GM12891 (cell line): ENCODE measurements around the gene LMO1.

Experiments
- DNase-seq: peaks from one replicate; pipeline ENCODE4 v3.0.0; 2011; ENCODE audit warnings: low spot score; ENCODE audit not compliant: insufficient read length
- FAIRE-seq: peaks from 2 replicates; lab custom pipeline; 2011; peaks lifted over from hg19 to GRCh38; lab: Jason Lieb, UNC
- PAX5 ChIP-seq: IDR thresholded peaks from 2 replicates; pipeline ENCODE4 v1.6.1; 2011; ENCODE audit warnings: low read length, moderate library complexity, mild to moderate bottlenecking; ENCODE audit not compliant: insufficient read depth, severe bottlenecking
- POLR2A ChIP-seq: IDR thresholded peaks from 2 replicates; pipeline ENCODE4 v1.6.1; 2011; ENCODE audit warnings: low read depth, low read length, control low read depth
- POLR2AphosphoS5 ChIP-seq: IDR thresholded peaks from 2 replicates; pipeline ENCODE4 v1.6.1; 2011; ENCODE audit warnings: low read depth, low read length, control low read depth
- POU2F2 ChIP-seq: IDR thresholded peaks from 2 replicates; pipeline ENCODE4 v1.6.1; 2011; ENCODE audit warnings: low read depth, mild to moderate bottlenecking, control low read depth, low read length, moderate library complexity
- SPI1 ChIP-seq: IDR thresholded peaks from 2 replicates; pipeline ENCODE4 v1.6.1; 2011; ENCODE audit warnings: low read depth, low read length, control low read depth
- TAF1 ChIP-seq: IDR thresholded peaks from 2 replicates; pipeline ENCODE4 v1.6.1; 2011; ENCODE audit warnings: low read depth, low read length, control low read depth

Gene LMO1

DNA sequence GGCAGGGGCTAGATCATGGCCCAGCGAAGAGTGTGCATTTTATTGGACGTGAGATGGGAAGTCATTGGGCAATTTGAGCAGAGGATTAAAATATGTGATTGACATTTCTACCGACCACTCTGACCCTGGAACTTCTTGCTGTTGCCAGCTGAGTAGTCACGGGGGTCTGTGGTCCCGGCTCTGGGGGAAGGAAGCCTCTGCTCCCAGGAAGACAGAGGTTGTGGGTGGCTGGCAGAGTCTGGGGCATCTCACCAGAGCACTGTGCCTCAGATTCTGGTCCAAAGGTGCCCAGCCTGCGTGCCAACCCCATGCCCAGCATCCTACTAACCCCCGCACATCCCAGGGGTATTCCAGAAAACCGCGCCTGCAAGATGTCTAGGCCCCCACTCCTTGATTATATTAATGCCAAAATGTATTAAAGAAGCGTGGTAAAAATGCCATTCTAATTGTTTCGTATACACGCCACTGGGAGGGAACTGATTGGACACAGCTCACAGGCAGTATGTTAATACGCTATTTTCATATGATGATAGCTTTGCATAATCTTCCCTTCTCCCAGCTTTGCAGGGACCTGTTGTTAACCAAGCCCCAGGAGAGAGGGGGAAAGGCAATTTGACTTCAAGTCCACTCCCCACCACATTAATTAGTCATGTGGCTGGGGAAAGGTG, 25.3 kb upstream of the LMO1 start:
- no peak for TF ChIP-seq POU2F2
- no peak for TF ChIP-seq PAX5
- no peak for TF ChIP-seq SPI1
- TF ChIP-seq POLR2A = no peak
- DNase-seq = no peak
- no peak for FAIRE-seq

DNA sequence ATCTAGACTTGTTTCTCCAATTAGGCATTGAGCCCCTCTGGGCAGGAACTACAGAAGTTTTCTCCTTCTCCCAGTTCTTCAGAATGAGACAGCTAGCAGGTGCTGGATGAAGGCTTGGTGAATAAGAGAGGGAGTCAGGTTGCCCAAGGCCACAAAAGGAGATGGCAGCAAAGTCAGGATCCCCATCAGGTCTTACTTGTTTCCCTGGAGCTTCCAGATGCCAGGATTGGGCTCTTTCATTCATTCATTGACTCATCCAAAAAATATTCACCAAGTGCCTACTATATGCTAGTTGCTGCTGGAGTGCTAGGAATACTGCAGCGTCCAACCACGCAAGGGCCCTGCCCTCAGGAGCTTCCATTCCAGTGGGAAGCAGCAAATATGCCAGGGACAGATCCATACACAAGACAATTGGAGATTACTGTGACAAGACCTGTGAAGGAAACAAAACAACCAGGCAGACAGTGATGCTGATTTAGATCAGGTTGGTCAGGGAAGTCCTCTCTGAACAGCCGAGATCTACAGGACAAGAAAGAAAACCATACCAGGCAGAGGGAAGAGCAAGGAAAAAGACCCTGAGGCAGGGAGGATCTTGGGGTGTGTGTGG, 24.6 kb upstream of the LMO1 start:
- TF ChIP-seq TAF1 (no peak), POLR2AphosphoS5 (no peak), PAX5 (no peak), POLR2A (no peak), SPI1 (no peak), POU2F2 (no peak)
- FAIRE-seq (no peak), DNase-seq (no peak)

DNA sequence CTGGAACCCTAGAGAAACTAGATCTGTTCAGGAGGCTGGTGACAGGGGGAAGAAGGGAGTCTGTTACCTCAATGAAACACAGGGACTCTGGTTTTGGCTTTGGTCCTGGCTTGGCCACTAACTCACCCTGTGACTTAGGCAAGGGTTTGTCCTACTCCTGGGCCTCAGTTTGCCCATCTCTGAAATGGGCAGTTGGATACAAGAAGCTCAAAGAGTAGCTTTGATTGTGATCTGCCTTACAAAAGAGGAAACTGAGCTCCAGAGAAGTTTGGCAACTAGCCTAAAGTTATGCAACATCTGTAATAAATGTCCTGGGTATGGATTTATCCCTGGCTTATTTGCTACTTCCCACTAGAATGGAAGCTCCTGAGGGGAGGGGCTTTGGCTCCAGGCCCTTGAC, 24.0 kb upstream of the LMO1 start:
- FAIRE-seq = no peak
- TF ChIP-seq POLR2A (no peak), POLR2AphosphoS5 (no peak), TAF1 (no peak), SPI1 (no peak), PAX5 (no peak), POU2F2 (no peak)
- DNase-seq = no peak

DNA sequence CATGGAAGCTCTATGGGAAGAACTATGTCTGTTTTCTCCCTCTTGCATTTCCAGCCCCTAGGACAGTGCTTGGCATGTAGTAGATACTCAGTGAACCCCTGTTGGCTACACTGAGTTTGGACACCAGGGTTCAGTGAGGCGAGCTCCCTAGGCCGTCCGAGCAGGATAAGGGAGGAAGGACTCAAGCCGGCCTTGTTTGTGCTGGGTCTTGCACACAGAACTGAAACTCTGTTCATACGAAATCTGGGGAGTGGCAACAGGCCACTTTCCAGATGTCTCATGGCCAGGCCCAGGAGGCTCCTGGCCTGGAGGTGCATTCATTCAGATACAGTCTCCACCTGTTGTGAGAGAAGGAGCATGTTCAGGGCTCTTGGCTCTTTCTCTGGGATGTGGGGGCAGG, 23.6 kb upstream of the LMO1 start:
- DNase-seq (no peak), FAIRE-seq (no peak)
- TF ChIP-seq POU2F2 = no peak
- TF ChIP-seq PAX5 = no peak
- no peak for TF ChIP-seq SPI1
- TF ChIP-seq POLR2AphosphoS5 = no peak
- no peak for TF ChIP-seq TAF1
- TF ChIP-seq POLR2A = no peak

DNA sequence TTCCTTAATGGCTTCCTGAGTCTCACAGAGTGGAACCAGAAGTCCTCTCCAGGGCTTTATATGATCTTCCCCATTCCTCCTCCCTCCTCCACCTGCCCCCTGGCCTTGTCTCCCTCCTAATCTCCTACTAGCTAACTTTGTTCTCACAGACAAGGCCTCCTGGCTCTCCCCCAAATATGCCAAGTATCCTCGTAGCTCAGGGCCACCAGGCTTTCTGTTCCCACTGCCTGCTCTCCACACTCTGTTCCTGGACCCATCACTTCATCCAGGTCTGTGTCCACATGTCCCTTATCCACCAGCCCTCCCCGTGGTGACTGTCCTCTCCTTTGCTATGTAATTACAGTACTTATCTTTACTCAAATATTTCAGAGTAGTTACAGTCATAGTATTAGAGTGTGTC, 23.2 kb upstream of the LMO1 start:
- TF ChIP-seq POLR2AphosphoS5 (no peak), SPI1 (no peak), TAF1 (no peak), POLR2A (no peak), PAX5 (no peak), POU2F2 (no peak)
- FAIRE-seq (no peak), DNase-seq (no peak)

DNA sequence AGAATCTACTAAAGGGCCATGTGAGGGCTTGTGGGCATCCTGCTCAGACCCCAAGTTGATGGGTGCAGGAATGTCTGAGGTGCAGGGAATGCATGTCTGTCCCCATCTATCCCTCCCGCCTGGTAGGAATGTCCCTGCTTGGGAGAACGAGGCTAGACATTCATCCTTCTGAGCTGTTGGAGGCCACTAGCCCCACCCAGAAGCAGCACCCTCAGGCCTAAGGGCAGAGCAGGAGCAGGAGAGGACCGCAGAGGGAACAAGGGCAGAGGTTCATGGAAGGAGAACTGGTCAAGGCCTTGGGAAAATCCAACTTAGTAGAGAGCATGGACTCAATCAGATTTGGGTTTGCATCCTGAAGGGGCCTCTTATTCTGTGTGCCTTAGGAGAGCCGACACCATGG, 22.1 kb upstream of the LMO1 start:
- FAIRE-seq (no peak), DNase-seq (no peak)
- TF ChIP-seq POLR2A (no peak), TAF1 (no peak), POU2F2 (no peak), POLR2AphosphoS5 (no peak), PAX5 (no peak), SPI1 (no peak)

DNA sequence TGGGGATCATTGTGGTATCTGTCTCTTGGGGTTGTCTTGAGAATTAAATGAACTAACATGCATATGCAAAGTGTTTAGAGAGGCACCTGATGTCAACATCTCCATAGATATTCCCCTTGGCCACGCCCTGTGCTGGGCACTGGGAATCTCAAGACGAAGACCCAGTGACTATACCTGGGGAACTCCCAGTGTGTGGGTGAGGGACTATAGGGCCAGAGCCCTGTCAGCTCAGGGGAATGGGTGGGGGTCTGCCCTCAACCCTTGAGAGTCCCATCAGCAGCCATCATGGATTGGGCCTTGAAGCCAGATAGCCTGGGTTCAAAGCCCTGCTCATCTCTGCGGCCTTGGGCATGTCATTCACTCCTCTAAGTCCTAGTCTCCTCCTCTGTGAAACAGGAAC, 21.6 kb upstream of the LMO1 start:
- FAIRE-seq (no peak), DNase-seq (no peak)
- no peak for TF ChIP-seq PAX5
- no peak for TF ChIP-seq POLR2A
- TF ChIP-seq TAF1 = no peak
- no peak for TF ChIP-seq SPI1
- TF ChIP-seq POU2F2 = no peak
- TF ChIP-seq POLR2AphosphoS5 = no peak

DNA sequence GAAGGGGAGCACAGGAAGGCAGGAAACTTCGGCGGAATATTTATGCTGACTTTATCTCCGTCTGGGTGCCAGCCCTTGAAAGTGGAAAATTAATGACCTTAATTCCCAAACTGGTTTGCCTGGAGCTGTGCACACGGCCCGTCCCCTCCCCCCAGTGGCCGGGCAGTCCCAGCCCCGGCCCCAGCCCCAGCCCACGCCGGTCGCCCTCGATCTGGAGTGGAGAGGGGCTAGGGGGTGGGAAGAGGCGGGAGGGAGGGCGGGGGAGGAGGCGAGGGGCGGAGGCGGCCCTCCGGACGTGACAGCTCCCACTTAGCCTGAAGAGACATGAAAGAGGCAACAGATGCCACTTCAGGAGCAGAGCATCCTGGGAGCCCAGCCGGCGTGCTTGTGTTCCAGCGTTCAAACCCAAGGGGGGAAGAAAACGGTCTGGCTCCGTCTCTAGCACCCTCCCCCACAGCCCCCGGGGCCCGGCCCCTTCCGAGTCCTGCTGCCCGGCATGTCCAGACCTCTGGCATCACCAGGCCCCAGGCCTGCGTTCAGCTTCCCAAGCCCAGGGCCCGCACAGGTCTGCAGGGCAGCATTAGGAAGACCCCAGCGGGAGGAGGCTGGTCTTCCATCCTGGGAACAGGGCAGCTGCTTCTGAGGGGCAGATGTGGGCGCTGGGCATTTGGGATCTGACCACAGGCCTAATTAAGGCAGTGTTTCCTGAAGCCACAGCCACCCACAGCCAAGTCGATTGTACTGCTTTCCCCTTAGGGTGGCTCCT, 20.0 kb upstream of the LMO1 start:
- no peak for TF ChIP-seq POU2F2
- no peak for TF ChIP-seq PAX5
- no peak for TF ChIP-seq SPI1
- no peak for TF ChIP-seq TAF1
- TF ChIP-seq POLR2A = no peak
- no peak for TF ChIP-seq POLR2AphosphoS5
- no peak for FAIRE-seq
- no peak for DNase-seq

DNA sequence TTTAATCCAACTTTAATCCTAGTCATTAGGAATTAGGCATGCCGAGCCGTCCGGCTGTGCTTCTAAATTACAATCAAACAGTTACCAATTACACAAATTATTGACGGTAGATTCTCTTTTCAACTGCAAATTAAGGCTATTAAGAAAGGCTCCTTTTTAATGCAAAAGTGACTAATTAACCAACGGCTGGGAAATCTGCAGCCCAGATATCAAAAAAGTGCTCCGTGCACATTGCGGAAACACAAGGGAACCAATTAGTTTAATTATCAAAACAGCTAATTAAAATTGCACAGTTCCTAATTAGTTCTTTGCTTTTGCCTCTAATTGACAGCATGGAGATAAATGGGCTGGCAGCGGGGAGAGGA, 19.4 kb upstream of the LMO1 start:
- no peak for FAIRE-seq
- DNase-seq = no peak
- TF ChIP-seq POU2F2 (no peak), PAX5 (no peak), POLR2AphosphoS5 (no peak), TAF1 (no peak), SPI1 (no peak), POLR2A (no peak)

DNA sequence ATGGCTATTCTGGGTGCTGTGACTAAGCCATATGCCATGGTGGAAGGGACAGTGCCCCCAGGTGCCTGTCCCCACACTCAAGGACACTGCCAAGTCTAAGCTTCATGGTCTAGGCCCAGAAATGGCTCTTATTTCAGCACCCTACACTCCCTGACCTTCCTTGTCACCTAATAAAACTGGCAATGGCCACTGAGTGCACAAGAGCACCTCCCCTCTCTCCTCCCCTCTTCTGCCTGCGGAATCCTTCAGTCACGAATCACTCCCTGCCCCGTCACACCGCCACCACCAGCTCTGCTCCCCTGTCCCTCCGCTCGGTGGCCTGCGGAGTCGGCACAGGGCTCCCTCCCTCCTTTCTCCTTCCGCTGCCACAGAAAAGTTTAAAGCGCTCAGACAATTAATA, 19.0 kb upstream of the LMO1 start:
- no peak for TF ChIP-seq SPI1
- no peak for DNase-seq
- no peak for FAIRE-seq

DNA sequence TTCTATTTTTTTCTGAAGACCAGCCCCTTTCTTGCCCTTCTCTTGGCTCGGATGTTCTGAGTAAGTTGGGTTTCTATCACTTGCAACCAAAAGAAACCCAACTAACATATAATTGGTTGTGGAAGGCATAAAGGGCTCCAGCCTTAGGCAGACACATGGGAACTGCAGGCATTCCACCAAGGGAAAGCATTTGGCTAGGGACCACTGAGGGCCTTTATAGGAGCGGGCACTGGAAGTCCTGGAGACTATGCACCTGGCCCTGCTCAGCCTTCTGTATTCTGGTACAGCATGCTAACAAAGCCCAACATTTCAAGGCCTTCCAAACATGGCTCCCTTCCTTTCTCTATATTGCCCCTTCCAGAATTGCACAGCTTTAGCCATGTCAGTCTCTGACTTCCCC, 17.6 kb upstream of the LMO1 start:
- FAIRE-seq (no peak), DNase-seq (no peak)
- TF ChIP-seq PAX5 (no peak), POLR2A (no peak), POLR2AphosphoS5 (no peak), POU2F2 (no peak), TAF1 (no peak)
